Chondrocyte (in vitro differentiated cells): ENCODE results near the gene ZMYM4. TPM values are rescaled to one million over a fixed set of nuclear protein-coding genes. Genes with fewer than 3 reads are reported as not detected.

Experiments
- DNase-seq: peaks from one replicate; pipeline ENCODE4 v3.0.0; 2021; ENCODE audit warnings: mixed read lengths, low spot score
- H3K27ac Mint-ChIP-seq: one replicate; pipeline ENCODE4 v1.8.0; 2021; ENCODE audit warnings: mild to moderate bottlenecking, moderate library complexity, mixed read lengths; ENCODE audit not compliant: unreplicated experiment
- H3K27me3 Mint-ChIP-seq: 2 replicates; pipeline ENCODE4 v1.8.0; 2021; ENCODE audit warnings: low read depth, mixed read lengths
- H3K36me3 Mint-ChIP-seq: 2 replicates; pipeline ENCODE4 v1.8.0; 2021; ENCODE audit warnings: low read depth, mixed read lengths
- H3K4me1 Mint-ChIP-seq: 2 replicates; pipeline ENCODE4 v1.8.0; 2021; ENCODE audit warnings: low read depth, mild to moderate bottlenecking, mixed read lengths
- H3K4me3 Mint-ChIP-seq: one replicate; pipeline ENCODE4 v1.8.0; 2021; ENCODE audit warnings: mild to moderate bottlenecking, moderate library complexity, mixed read lengths; ENCODE audit not compliant: unreplicated experiment
- H3K9me3 Mint-ChIP-seq: 2 replicates; pipeline ENCODE4 v1.8.0; 2021; ENCODE audit warnings: low read depth, mixed read lengths
- total RNA-seq: library from RNA; stranded (reverse); gene quantifications from 3 replicates; pipeline ENCODE4 v1.2.1, GENCODE V29; 2021
- TF ChIP-seq, protein P1 (sequence below): fragments of 200-600 bp; sonication (generic); IDR thresholded peaks from 2 replicates; pipeline ENCODE4 v1.5.0; 2021; ENCODE audit warnings: antibody characterized with exemption, mild to moderate bottlenecking, moderate library complexity

ZMYM4 gene
- total RNA-seq, 1 donor from 2014 or later, result 51.0 TPM

DNA sequence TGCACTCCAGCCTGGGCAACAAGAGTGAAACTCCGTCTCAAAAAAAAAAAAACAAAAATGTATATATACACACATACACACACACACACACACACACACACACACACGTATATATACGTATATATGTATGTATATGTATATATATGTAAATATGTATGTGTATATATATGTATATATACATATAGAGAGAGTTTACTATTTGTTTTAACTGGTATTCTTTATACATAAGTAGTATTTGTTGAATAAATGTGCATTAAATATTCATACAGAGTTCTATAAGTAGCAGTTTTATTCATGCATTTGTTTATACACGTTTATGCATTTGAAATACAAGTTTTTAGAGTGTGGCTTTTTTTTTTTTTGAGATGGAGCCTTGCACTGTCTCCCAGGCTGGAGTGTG lies 113.6 kb downstream of the ZMYM4 start:
- Mint-ChIP-seq H3K36me3 (peaks cover 9% of the 10 kb centered on the region), H3K9me3 (no peaks in the 10 kb centered on the region), H3K27me3 (no peaks in the 10 kb centered on the region), H3K27ac (no peak overlapping the region), H3K4me3 (no peak overlapping the region), H3K4me1 (peaks cover 4% of the 10 kb centered on the region)
- no peak for DNase-seq
- TF ChIP-seq, protein P1, sequence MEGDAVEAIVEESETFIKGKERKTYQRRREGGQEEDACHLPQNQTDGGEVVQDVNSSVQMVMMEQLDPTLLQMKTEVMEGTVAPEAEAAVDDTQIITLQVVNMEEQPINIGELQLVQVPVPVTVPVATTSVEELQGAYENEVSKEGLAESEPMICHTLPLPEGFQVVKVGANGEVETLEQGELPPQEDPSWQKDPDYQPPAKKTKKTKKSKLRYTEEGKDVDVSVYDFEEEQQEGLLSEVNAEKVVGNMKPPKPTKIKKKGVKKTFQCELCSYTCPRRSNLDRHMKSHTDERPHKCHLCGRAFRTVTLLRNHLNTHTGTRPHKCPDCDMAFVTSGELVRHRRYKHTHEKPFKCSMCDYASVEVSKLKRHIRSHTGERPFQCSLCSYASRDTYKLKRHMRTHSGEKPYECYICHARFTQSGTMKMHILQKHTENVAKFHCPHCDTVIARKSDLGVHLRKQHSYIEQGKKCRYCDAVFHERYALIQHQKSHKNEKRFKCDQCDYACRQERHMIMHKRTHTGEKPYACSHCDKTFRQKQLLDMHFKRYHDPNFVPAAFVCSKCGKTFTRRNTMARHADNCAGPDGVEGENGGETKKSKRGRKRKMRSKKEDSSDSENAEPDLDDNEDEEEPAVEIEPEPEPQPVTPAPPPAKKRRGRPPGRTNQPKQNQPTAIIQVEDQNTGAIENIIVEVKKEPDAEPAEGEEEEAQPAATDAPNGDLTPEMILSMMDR, result no peak

DNA sequence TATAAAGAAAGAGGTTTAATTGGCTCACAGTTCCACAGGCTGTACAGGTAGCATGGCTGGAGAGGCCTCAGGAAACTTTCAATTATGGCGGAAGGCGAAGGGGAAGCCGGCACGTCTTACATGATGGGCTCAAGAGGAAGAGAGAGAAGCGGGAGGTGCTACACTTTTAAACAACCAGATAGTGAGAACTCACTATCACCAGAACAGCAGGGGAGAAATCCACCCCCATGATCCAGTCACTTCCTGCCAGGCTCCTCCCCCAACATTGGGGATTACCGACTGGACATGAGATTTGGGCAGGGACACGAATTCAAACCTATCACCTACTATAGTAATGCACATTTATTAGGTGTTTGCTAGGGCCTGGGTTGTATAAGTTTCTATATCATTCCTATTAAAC lies 117.8 kb downstream of the ZMYM4 start:
- DNase-seq, result no peak
- TF ChIP-seq, protein P1, result no peak
- Mint-ChIP-seq H3K4me3 (no peak overlapping the region), H3K9me3 (peaks cover 3% of the 10 kb centered on the region), H3K27ac (peak overlapping the region; percentile 30), H3K4me1 (no peaks in the 10 kb centered on the region), H3K27me3 (no peaks in the 10 kb centered on the region), H3K36me3 (peaks cover 29% of the 10 kb centered on the region)

DNA sequence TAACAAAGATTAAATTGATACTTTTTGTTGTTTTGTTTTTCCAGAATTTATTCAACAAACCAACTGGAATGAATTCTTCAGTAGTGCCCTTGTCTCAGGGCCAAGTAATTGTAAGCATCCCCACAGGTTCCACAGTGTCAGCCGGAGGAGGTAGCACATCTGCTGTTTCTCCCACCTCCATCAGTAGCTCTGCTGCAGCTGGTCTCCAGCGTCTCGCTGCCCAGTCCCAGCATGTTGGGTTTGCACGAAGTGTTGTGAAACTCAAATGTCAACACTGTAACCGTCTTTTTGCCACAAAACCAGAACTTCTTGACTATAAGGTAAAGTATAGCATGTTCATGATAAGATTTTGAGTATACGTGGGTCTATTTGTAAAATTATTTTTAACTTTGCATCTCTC lies 118.5 kb downstream of the ZMYM4 start:
- Mint-ChIP-seq H3K4me1 (no peaks in the 10 kb centered on the region), H3K36me3 (peaks cover 29% of the 10 kb centered on the region), H3K27ac (no peak overlapping the region), H3K27me3 (no peaks in the 10 kb centered on the region), H3K9me3 (peaks cover 3% of the 10 kb centered on the region), H3K4me3 (no peak overlapping the region)
- TF ChIP-seq, protein P1, result no peak
- DNase-seq, result no peak

DNA sequence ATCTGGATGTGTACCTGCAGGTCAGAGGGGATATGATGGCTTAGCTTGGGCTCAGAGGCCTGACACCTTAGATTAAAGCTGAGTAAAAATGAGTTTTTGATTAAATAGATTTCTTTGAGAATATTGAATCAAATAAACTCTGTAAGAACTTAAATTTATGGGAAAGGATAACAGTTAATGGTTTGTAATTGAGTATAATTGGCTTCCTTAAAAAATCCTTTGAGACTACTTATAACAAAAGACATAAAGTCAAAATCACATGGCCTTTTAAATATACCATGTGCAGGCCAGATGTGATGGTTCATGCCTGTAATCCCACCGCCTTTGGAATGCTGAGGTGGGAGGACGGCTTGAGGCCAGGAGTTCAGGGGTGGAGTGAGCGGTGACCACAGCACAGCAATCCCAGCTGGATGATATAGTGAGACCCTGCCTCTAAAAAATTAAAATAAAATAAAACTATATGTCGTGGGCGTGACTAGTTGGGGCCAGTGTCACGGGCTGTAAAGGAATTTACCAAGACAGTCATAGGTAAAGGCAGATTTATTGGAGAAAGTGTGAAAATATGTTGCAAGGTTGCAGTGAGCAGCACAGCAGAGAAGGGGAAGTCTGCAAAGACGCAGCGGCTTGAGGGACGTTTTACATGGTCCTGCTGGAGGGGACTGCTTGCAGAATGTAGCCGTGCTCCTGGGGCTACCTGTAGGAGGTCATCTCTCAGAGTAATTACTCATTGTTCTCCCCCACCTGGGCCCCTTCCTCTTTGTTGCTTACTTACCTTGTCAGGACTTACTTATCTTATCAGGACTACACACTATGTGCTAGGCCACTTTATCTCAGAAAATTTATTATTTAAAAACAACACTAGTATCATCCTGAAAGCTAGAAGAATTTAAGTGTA lies 122.3 kb downstream of the ZMYM4 start:
- TF ChIP-seq, protein P1, result no peak
- no peak overlapping the region for H3K4me3 Mint-ChIP-seq
- DNase-seq, result no peak
- H3K4me1 Mint-ChIP-seq, result no peaks in the 10 kb centered on the region
- no peak overlapping the region for H3K27ac Mint-ChIP-seq
- H3K36me3 Mint-ChIP-seq, result peaks cover 39% of the 10 kb centered on the region
- no peaks in the 10 kb centered on the region for H3K27me3 Mint-ChIP-seq
- peaks cover 3% of the 10 kb centered on the region for H3K9me3 Mint-ChIP-seq

DNA sequence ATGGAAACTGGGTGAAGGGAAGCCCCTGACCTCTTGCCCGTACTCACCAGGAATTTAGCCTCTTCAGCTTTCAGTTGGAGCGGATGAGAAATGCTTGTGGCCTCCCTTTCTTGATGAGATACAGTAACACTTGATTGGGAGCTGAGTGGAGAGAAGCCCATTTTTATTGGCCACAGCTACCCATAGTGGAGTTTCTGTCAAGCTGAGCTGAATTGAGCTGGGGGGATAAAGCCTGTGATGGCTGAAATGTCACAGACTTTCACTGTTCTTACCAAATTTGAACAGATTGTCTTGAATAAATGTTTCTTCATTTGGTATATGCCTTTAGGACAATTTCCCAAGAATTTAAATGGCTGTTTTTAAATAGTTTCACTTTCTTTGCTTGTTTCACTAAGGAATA lies 125.9 kb downstream of the ZMYM4 start:
- Mint-ChIP-seq H3K4me3 (no peak overlapping the region), H3K27ac (no peak overlapping the region), H3K36me3 (peaks cover 40% of the 10 kb centered on the region)

More for the DNA sequence above, 125.9 kb downstream of the ZMYM4 start:
- no peak for DNase-seq
- peaks cover 3% of the 10 kb centered on the region for H3K9me3 Mint-ChIP-seq
- no peaks in the 10 kb centered on the region for H3K27me3 Mint-ChIP-seq
- TF ChIP-seq, protein P1, result no peak
- no peaks in the 10 kb centered on the region for H3K4me1 Mint-ChIP-seq
